Suprapubic skin (tissue), 4 donors: ENCODE measurements around the gene TMUB1. TPM values are rescaled to one million over a fixed set of nuclear protein-coding genes. Genes with fewer than 3 reads are reported as not detected.
A peak's percentile ranks its signal among the peaks of the same experiment; 100 is the strongest.

Source experiments
- DNase-seq, 2 donors: peaks; one replicate each; pipeline ENCODE4 v3.0.0-alpha.2; 2019; ENCODE audit warnings: low spot score in 2 of 2
- H3K27ac ChIP-seq: fragments of 200-600 bp; sonication (generic); one replicate; pipeline ENCODE4 v1.5.1; 2019
- H3K27me3 ChIP-seq: fragments of 200-600 bp; sonication (generic); one replicate; pipeline ENCODE4 v1.5.1; 2019
- H3K36me3 ChIP-seq: fragments of 200-600 bp; sonication (generic); one replicate; pipeline ENCODE4 v1.5.1; 2019
- H3K4me1 ChIP-seq: fragments of 200-600 bp; sonication (generic); one replicate; pipeline ENCODE4 v1.5.1; 2019
- H3K4me3 ChIP-seq: fragments of 200-600 bp; sonication (generic); one replicate; pipeline ENCODE4 v1.5.1; 2019; ENCODE audit warnings: mild to moderate bottlenecking
- H3K9me3 ChIP-seq: fragments of 200-600 bp; sonication (generic); one replicate; pipeline ENCODE4 v1.5.1; 2019
- EP300 ChIP-seq: sonication (generic); formaldehyde crosslinking; IDR thresholded peaks from one replicate; pipeline ENCODE4 v1.6.1; 2017; ENCODE audit warnings: antibody characterized with exemption
- POLR2A ChIP-seq, 2 donors: fragments of 450-650 bp; IDR thresholded peaks; one replicate each; pipeline ENCODE4 v1.6.1; 2017; ENCODE audit warnings: antibody characterized with exemption in 2 of 2, mild to moderate bottlenecking in 2 of 2, moderate library complexity in 2 of 2
- POLR2AphosphoS5 ChIP-seq, 3 donors: sonication (generic); formaldehyde crosslinking; IDR thresholded peaks; one replicate each; pipeline ENCODE4 v1.6.1; 2017; ENCODE audit warnings: antibody characterized with exemption in 3 of 3
- WGBS: methylation state at CpG from one replicate; pipeline ENCODE4 v1.1.5; 2018; 5-methylcytosine and 5-hydroxymethylcytosine counted together
- total RNA-seq, 4 donors: library from RNA; depleted of rRNA; stranded (reverse); fragments of >200 nt; gene quantifications; one replicate each; pipeline ENCODE4 v1.1.0, GENCODE V29; 2016
- TF ChIP-seq, protein P1 (sequence below), 2 donors: fragments of 200-600 bp in 1 of 2; fragments of 450-650 bp in 1 of 2; sonication (generic) in 1 of 2; IDR thresholded peaks; one replicate each; pipeline ENCODE4 v1.5.1; 2016 to 2019; ENCODE audit warnings: antibody characterized with exemption in 2 of 2, mild to moderate bottlenecking in 1 of 2, moderate library complexity in 1 of 2

TMUB1 gene
- total RNA-seq, 4 donors from 2014 or later = 32.5 to 50.3 (median 45.7) TPM

GRCh38 chr7:151088019-151088855, 4.9 kb upstream of the TMUB1 start:
- H3K9me3 ChIP-seq = no peaks in the 10 kb centered on the region
- 20% methylated on average over 16 of the region's 16 CpGs for WGBS
- peak overlapping the region; percentile 62 for H3K4me3 ChIP-seq
- H3K27me3 ChIP-seq = no peaks in the 10 kb centered on the region
- no peaks in the 10 kb centered on the region for H3K36me3 ChIP-seq
- peaks cover 66% of the 10 kb centered on the region for H3K4me1 ChIP-seq
- TF ChIP-seq, protein P1, sequence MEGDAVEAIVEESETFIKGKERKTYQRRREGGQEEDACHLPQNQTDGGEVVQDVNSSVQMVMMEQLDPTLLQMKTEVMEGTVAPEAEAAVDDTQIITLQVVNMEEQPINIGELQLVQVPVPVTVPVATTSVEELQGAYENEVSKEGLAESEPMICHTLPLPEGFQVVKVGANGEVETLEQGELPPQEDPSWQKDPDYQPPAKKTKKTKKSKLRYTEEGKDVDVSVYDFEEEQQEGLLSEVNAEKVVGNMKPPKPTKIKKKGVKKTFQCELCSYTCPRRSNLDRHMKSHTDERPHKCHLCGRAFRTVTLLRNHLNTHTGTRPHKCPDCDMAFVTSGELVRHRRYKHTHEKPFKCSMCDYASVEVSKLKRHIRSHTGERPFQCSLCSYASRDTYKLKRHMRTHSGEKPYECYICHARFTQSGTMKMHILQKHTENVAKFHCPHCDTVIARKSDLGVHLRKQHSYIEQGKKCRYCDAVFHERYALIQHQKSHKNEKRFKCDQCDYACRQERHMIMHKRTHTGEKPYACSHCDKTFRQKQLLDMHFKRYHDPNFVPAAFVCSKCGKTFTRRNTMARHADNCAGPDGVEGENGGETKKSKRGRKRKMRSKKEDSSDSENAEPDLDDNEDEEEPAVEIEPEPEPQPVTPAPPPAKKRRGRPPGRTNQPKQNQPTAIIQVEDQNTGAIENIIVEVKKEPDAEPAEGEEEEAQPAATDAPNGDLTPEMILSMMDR (IDR thresholded peaks at IDR 0.05) = no peak
- TF ChIP-seq EP300 (no peak), POLR2A (IDR thresholded peaks at IDR 0.05) (no peak), POLR2AphosphoS5 (IDR thresholded peaks at IDR 0.05) (no peak)
- peak overlapping the region; percentile 88 for H3K27ac ChIP-seq
- DNase-seq = no peak

DNA sequence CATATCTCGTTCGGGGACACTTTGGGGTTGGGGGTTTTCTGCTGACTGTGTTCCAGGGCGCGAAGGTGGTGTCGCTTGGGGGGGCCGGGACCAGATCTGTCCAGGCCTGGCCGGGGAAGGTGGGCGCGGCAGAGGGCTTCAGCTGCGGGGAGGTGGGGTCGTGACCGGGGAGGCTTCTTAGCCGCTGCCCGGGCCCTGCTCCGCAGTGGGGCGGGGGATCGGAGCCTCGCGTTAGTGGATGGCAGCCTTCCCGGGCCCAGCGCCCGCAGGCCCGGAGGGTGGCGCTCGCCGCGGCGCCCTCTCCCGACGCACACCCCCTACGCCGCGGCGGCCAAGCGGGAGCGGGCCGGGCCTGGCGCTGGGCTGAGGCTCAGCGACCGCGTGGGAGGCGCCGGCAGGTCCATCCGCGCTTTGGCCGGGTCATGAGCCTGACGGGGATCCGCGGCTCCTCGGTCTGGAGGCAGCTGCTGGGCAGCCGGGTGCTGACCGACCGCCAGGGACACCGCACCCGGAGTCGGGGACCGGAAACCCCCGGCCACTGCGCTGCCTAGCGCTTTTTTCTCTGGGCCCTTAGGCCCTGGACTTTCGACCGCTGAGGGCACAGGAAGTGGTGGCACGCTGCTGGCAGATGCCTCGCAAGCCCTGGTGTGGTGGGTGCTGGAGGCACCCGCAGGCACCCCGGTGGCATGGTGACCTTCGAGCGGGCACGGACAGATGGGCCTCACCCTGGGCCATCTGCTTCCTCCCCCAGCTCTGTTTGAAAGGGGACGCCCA, 4.1 kb upstream of the TMUB1 start:
- 2% methylated on average over 24 of the region's 70 CpGs for WGBS
- DNase-seq = peak in 1 of 2 donors; percentile 81
- peak overlapping the region; percentile 62 for H3K4me3 ChIP-seq
- H3K36me3 ChIP-seq = no peaks in the 10 kb centered on the region
- H3K27me3 ChIP-seq = no peaks in the 10 kb centered on the region
- peak overlapping the region; percentile 88 for H3K27ac ChIP-seq
- peaks cover 72% of the 10 kb centered on the region for H3K4me1 ChIP-seq
- TF ChIP-seq POLR2A (IDR thresholded peaks at IDR 0.05) (no peak), POLR2AphosphoS5 (IDR thresholded peaks at IDR 0.05) (no peak)
- TF ChIP-seq, protein P1 (IDR thresholded peaks at IDR 0.05) = peak in 1 of 2 donors; percentile 18
- no peaks in the 10 kb centered on the region for H3K9me3 ChIP-seq

GRCh38 chr7:151086802-151087244, 3.5 kb upstream of the TMUB1 start:
- H3K27ac ChIP-seq = peak overlapping the region; percentile 88
- H3K36me3 ChIP-seq = no peaks in the 10 kb centered on the region
- DNase-seq = no peak
- peaks cover 78% of the 10 kb centered on the region for H3K4me1 ChIP-seq
- H3K4me3 ChIP-seq = peak overlapping the region; percentile 62
- under 1% methylated on average over 27 of the region's 56 CpGs for WGBS
- no peaks in the 10 kb centered on the region for H3K9me3 ChIP-seq
- TF ChIP-seq, protein P1 (IDR thresholded peaks at IDR 0.05) = no peak
- TF ChIP-seq POLR2A (IDR thresholded peaks at IDR 0.05) = no peak
- H3K27me3 ChIP-seq = no peaks in the 10 kb centered on the region

DNA sequence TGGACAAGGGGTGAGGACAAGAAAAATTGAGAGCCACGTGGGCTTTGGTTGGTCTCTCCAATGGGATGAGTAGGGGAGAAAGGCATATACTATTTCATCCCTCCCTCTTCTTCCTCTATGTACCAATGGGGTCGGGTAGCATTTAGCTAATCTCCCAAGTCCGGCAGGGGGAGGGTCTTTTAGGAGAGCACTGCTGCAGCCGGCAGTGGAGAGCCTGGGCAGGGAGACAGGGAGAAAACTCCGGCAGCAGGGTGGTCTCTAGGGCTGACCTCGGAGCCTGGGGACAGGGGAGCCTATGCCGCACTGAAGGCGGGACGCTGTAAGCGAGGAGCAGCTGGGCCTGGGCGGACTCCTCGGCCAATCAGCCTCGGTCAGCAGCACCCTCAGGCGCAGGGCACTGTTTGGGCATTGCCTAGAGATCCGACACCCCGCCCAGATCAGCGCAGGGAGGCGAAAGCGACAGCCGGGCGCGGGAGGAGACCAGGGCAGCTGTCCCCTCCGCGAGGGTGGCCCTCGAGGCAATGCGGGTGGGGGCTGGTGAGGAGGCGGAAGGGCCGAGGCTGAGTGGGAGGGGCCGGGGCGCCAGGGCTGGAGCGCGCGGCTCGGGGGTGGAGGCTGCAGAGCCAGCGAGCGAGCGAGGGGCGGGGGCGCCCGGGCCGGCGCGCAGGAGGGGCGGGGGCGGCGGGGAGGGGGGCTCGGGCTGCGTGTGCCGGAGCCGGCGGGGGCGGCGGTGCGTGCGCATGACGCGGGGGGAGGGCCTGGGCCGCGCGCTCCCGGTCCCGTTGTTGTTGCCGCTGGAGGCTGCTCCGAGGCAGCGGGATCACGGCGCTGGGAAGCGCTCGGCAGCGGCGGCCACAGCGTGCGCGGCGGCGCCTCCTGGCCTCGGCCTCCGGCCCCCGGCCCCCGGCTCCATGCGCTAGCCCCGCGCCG, 2.7 kb upstream of the TMUB1 start, which contains the start of gene AGAP3:
Gene AGAP3 (plus strand): TSS at position 785 of the 930 bp plus-strand sequence. CDS start 267 bp downstream, outside the sequence.
- Histone ChIP-seq H3K27me3 (no peaks in the 10 kb centered on the region), H3K9me3 (no peaks in the 10 kb centered on the region), H3K27ac (peak within 1 kb of the TSS; percentile 88), H3K36me3 (no peaks in the 10 kb centered on the region), H3K4me1 (peaks cover 78% of the 10 kb centered on the region), H3K4me3 (peak within 1 kb of the TSS; percentile 62)
- DNase-seq = peak; percentile 93 to 94
- peak in 1 of 2 donors; percentile 20 for TF ChIP-seq POLR2A (IDR thresholded peaks at IDR 0.05)
- no peak for TF ChIP-seq EP300
- TF ChIP-seq, protein P1 (IDR thresholded peaks at IDR 0.05) = no peak
- 2% methylated on average over 8 of the region's 84 CpGs for WGBS
